WERI-Rb-1 (cell line): ENCODE data around the gene LMO7.

Source experiments
- DNase-seq: peaks from one replicate; pipeline ENCODE4 v3.0.0-alpha.2; 2020
- H3K27ac ChIP-seq: fragments of 250-450 bp; sonication (Bioruptor Pico); 2 replicates; pipeline ENCODE4 v1.5.1; 2020; ENCODE audit warnings: mild to moderate bottlenecking, moderate library complexity
- H3K27me3 ChIP-seq: fragments of 250-450 bp; sonication (Bioruptor Pico); 2 replicates; pipeline ENCODE4 v1.5.1; 2021; ENCODE audit warnings: mild to moderate bottlenecking, low read depth, moderate library complexity; ENCODE audit not compliant: insufficient read depth, severe bottlenecking
- H3K36me3 ChIP-seq: fragments of 250-450 bp; sonication (Bioruptor Pico); 2 replicates; pipeline ENCODE4 v1.5.1; 2020; ENCODE audit warnings: mild to moderate bottlenecking, moderate library complexity
- H3K4me3 ChIP-seq: 2 replicates; pipeline ENCODE4 v1.5.1; 2011; ENCODE audit warnings: low read depth, mild to moderate bottlenecking, control low read depth, low read length
- H3K9me3 ChIP-seq: fragments of 250-450 bp; sonication (Bioruptor Pico); 2 replicates; pipeline ENCODE4 v1.5.1; 2021; ENCODE audit warnings: mild to moderate bottlenecking, moderate library complexity; ENCODE audit not compliant: severe bottlenecking
- CTCF ChIP-seq: IDR thresholded peaks from 2 replicates; pipeline ENCODE4 v1.5.1; 2011; ENCODE audit warnings: low read depth, mild to moderate bottlenecking, control low read depth, inconsistent platforms, low read length

The LMO7 gene

GRCh38 chr13:75836441-75836840 is 200.3 kb downstream of the LMO7 start:
- no peak for TF ChIP-seq CTCF
- H3K27ac ChIP-seq = no peak overlapping the region
- H3K4me3 ChIP-seq = no peak overlapping the region
- no peaks in the 10 kb centered on the region for H3K9me3 ChIP-seq
- no peak for DNase-seq
- no peaks in the 10 kb centered on the region for H3K36me3 ChIP-seq
- no peaks in the 10 kb centered on the region for H3K27me3 ChIP-seq

GRCh38 chr13:75838366-75839005 is 202.4 kb downstream of the LMO7 start:
- no peak overlapping the region for H3K4me3 ChIP-seq
- H3K36me3 ChIP-seq = no peaks in the 10 kb centered on the region; the same call in 1 of the 2 replicates
- H3K9me3 ChIP-seq = no peaks in the 10 kb centered on the region
- no peak for TF ChIP-seq CTCF
- DNase-seq = no peak
- no peaks in the 10 kb centered on the region for H3K27me3 ChIP-seq
- H3K27ac ChIP-seq = no peak overlapping the region

- Histone ChIP-seq H3K4me3 (no peak overlapping the region), H3K36me3 (no peaks in the 10 kb centered on the region; the same call in 1 of the 2 replicates), H3K27ac (no peak overlapping the region), H3K27me3 (no peaks in the 10 kb centered on the region), H3K9me3 (no peaks in the 10 kb centered on the region)
- DNase-seq = no peak
- TF ChIP-seq CTCF = no peak
Observed at GRCh38 chr13:75839406-75839805, 203.3 kb downstream of the LMO7 start.

- no peak for DNase-seq
- H3K36me3 ChIP-seq = no peaks in the 10 kb centered on the region; the same call in 1 of the 2 replicates
- H3K4me3 ChIP-seq = no peak overlapping the region
- H3K9me3 ChIP-seq = no peaks in the 10 kb centered on the region
- H3K27me3 ChIP-seq = no peaks in the 10 kb centered on the region
- no peak for TF ChIP-seq CTCF
- no peak overlapping the region for H3K27ac ChIP-seq
Observed at GRCh38 chr13:75841905-75842304, 205.8 kb downstream of the LMO7 start.

- no peaks in the 10 kb centered on the region for H3K9me3 ChIP-seq
- DNase-seq = no peak
- H3K36me3 ChIP-seq = no peaks in the 10 kb centered on the region; the same call in 1 of the 2 replicates
- H3K27me3 ChIP-seq = no peaks in the 10 kb centered on the region
- no peak overlapping the region for H3K4me3 ChIP-seq
- H3K27ac ChIP-seq = no peak overlapping the region
- TF ChIP-seq CTCF = no peak
Observed at GRCh38 chr13:75843074-75843473, 206.9 kb downstream of the LMO7 start.

GRCh38 chr13:75843991-75844390 is 207.9 kb downstream of the LMO7 start:
- no peak overlapping the region for H3K4me3 ChIP-seq
- no peaks in the 10 kb centered on the region; the same call in 1 of the 2 replicates for H3K36me3 ChIP-seq
- TF ChIP-seq CTCF = no peak
- no peaks in the 10 kb centered on the region for H3K9me3 ChIP-seq
- DNase-seq = no peak
- no peaks in the 10 kb centered on the region for H3K27me3 ChIP-seq
- no peak overlapping the region for H3K27ac ChIP-seq
